ENCODE data around the gene TEX264.

- TF ChIP-seq CTCF (conservative IDR thresholded peaks at IDR 0.05; ENCODE audit: low read depth, low read length) (no peak), EZH2 (IDR thresholded peaks at IDR 0.05; ENCODE audit: borderline replicate concordance, low read depth, low read length, poor library complexity, severe bottlenecking) (no peak)
Observed at GRCh38 chr3:51715231-51715976, 44.4 kb downstream of the TEX264 start.

Data from A673 (cell line).